ENCODE data around the gene CLK1.
A peak's percentile ranks its signal among the peaks of the same experiment; 100 is the strongest.

The CLK1 gene

DNA sequence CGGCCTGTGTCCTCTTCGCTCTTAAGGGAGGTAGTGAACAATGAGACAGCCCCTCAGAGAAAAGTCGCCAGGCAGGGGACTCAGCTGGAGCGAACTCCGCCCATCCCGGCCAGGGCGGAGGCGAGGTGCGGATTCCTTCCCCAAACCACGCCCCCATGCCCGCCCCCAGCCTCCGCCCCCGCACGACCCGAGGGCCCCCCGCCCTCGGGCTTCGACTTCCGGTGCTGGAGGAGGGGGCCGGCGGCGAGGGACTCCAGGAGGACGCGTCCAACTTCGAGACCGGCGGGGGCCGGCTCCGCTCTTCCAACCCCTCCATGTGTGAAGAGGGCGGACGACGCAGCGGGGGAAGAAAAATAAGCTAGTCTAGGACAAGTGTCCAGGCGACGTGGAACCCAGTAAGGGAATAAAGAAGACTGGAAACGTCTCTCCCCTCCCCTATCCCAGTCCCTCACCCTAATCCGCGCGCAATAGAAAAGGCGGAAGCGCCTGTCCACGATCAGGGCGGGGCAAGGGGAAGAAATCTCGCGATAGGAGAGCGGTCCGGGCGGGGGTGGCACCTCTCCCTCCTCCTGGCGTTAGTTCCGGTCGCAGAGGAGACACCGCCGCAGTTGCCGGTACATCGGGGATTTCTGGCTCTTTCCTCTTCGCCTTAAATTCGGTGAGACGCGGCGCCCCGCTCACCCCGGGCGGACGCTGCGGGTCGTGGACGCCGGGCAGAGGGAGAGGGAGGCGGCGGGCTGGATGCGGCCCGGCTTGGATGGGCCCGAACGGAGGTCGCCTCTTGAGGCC, 52.9 kb downstream of the CLK1 start, which contains the start of gene BZW1:
Gene BZW1 (plus strand): TSS at position 578 of the 789 bp plus-strand sequence. CDS start 1,308 bp downstream, outside the sequence.
- peak within 1 kb of the TSS; percentile 82 for H3K4me3 ChIP-seq (ENCODE audit: control insufficient read depth, low read depth, low read length)
- DNase-seq (ENCODE audit: low read depth), result peak; percentile 86
- TF ChIP-seq, protein P1, sequence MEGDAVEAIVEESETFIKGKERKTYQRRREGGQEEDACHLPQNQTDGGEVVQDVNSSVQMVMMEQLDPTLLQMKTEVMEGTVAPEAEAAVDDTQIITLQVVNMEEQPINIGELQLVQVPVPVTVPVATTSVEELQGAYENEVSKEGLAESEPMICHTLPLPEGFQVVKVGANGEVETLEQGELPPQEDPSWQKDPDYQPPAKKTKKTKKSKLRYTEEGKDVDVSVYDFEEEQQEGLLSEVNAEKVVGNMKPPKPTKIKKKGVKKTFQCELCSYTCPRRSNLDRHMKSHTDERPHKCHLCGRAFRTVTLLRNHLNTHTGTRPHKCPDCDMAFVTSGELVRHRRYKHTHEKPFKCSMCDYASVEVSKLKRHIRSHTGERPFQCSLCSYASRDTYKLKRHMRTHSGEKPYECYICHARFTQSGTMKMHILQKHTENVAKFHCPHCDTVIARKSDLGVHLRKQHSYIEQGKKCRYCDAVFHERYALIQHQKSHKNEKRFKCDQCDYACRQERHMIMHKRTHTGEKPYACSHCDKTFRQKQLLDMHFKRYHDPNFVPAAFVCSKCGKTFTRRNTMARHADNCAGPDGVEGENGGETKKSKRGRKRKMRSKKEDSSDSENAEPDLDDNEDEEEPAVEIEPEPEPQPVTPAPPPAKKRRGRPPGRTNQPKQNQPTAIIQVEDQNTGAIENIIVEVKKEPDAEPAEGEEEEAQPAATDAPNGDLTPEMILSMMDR (IDR thresholded peaks at IDR 0.05; ENCODE audit: control insufficient read depth, insufficient read depth, low read depth, low read length, missing control alignments), result no peak

DNA sequence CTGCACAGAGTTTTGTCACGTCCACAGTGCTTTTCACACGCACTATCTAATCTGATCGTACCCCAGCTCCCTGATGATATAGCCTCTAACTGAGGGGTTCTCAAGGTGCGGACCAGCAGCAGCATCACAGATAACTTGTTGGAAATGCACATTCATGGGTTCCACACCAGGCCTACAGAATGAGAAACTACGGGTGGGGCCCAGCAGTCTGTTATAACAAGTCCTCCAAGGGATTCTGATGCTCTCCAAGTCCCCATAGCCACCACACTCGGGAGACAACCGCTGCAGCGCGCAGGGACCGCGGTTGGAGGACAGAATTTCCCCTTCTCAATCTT, 53.5 kb downstream of the CLK1 start:
- no peak for DNase-seq (ENCODE audit: low read depth)
- H3K4me3 ChIP-seq (ENCODE audit: control insufficient read depth, low read depth, low read length), result peak overlapping the region; percentile 82
- TF ChIP-seq, protein P1 (IDR thresholded peaks at IDR 0.05; ENCODE audit: control insufficient read depth, insufficient read depth, low read depth, low read length, missing control alignments), result no peak

DNA sequence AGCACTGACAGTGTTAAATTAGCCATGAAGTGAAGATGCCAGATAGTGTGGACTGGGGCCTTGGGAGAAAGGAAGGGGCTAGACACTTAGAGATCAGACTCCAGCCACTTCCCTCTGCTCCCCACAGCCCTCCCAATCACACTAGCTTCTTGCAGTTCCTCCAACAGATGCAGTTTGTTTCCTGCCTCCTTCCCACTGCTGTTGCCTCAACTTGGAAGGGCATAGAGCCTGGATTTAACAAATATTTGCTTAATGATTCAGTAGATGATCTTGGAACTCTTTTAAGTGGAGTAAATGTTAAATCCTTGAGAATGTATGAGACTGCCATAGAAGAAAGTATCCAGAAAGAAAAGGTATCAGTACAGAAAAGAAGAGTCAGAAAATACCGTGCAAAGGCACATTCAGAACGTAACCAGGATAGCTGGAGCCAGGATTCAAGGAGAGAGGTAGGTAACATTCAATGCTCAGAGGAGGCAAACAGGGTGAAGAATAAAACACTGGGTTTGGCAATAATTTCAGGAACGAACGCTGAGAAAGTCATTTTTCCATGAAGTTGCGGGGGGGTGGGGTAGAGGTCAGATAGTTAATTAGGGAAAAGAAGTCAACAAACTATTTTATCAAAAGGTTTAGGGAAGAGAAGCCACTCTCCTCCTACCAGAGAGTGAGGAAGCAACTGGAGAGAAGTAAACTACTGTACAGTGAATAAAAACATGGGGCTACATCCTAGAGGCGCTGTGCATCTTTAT, 54.0 kb downstream of the CLK1 start:
- DNase-seq (ENCODE audit: low read depth), result no peak
- peak overlapping the region; percentile 82 for H3K4me3 ChIP-seq (ENCODE audit: control insufficient read depth, low read depth, low read length)
- TF ChIP-seq, protein P1 (IDR thresholded peaks at IDR 0.05; ENCODE audit: control insufficient read depth, insufficient read depth, low read depth, low read length, missing control alignments), result no peak

DNA sequence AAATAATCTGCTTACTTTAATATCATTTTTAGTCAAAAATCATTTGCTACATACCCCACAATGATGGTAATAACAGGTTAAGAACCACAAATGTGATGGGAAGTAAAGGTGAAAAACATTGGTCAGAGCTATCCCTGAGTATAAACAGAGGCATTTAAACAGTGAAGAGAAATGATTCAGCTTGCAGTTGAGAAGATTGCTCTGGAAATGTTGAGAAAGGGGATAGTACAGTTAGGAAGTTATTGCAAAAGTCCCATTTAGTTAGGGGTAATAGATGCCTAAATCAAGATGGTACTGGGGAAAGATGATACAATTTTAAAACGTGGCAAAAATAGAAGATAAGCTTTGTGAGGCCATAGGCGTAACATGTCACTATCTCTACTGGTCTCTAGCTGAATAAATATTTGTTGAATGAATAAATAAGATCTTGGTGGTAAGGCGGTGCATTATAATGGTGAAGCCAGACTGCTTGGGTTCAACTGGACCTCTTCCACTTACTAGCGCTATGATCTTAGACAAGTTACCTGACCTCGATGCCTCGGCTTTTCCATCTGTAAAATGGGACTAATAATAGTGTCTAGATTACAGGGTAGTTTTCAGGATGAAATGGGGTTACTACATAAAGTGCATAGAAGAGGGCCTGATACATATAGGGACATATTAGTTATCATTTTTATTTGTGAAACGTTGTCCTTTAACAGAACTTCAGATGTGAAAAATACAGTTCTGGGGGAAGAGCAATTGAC, 54.8 kb downstream of the CLK1 start:
- no peak for DNase-seq (ENCODE audit: low read depth)

More for the DNA sequence above, 54.8 kb downstream of the CLK1 start:
- TF ChIP-seq, protein P1 (IDR thresholded peaks at IDR 0.05; ENCODE audit: control insufficient read depth, insufficient read depth, low read depth, low read length, missing control alignments), result no peak
- H3K4me3 ChIP-seq (ENCODE audit: control insufficient read depth, low read depth, low read length), result no peak overlapping the region

Measured in AG09309 (cell line).